Panc1 (cell line): ENCODE results near the gene ENDOG. TPM values are rescaled to one million over a fixed set of nuclear protein-coding genes. Genes with fewer than 3 reads are reported as not detected.

ENCODE experiments used
- ATAC-seq: fragments of 200-7000 bp; cut with Tn5 transposase; 2 replicates; pipeline ENCODE4 v1.9.1; 2020; ENCODE audit warnings: mild to moderate bottlenecking, moderate library complexity
- BruUV-seq: library from RNA; stranded (reverse); fragments of 400-500 nt; replicated peaks from 2 replicates; lab custom pipeline; 2021; lab: Mats Ljungman, UMichigan
- CTCF ChIA-PET: fragments of 300-600 bp; sonication (Branson Sonifier 250); formaldehyde crosslinking; loops from one replicate; lab custom pipeline; 2022; ENCODE audit warnings: antibody characterized with exemption; lab: Charles Lee
- POLR2A ChIA-PET: fragments of 300-600 bp; sonication (Branson Sonifier 250); formaldehyde crosslinking; loops from one replicate; lab custom pipeline; 2022; ENCODE audit warnings: antibody characterized with exemption; lab: Charles Lee
- DNase-seq: peaks from one replicate; pipeline ENCODE4 v3.0.0-alpha.2; 2010; ENCODE audit warnings: low read depth, low spot score
- H3K27ac ChIP-seq: 2 replicates; pipeline ENCODE4 v1.5.1; 2011; ENCODE audit warnings: mild to moderate bottlenecking, low read length, inconsistent platforms
- H3K27me3 ChIP-seq: fragments of 200-500 bp; sonication (Bioruptor generic); 2 replicates; pipeline ENCODE4 v1.6.0; 2014; ENCODE audit warnings: low read length, inconsistent platforms; ENCODE audit not compliant: control insufficient read depth, insufficient read depth
- H3K36me3 ChIP-seq: fragments of 200-500 bp; sonication (Bioruptor generic); 2 replicates; pipeline ENCODE4 v1.5.1; 2014; ENCODE audit warnings: inconsistent platforms, mild to moderate bottlenecking, low read length, moderate library complexity; ENCODE audit not compliant: control insufficient read depth, insufficient read depth
- H3K4me1 ChIP-seq: 2 replicates; pipeline ENCODE4 v1.5.1; 2011; ENCODE audit warnings: inconsistent platforms, mild to moderate bottlenecking, low read length, moderate library complexity; ENCODE audit not compliant: control insufficient read depth, insufficient read depth
- H3K4me3 ChIP-seq, 2 experiments: 2 replicates each; pipeline ENCODE4 v1.5.1; 2011 to 2012; ENCODE audit warnings: low read depth in 2 of 2, low read length in 2 of 2, mild to moderate bottlenecking in 2 of 2, inconsistent platforms in 1 of 2, moderate library complexity in 1 of 2
- H3K9me3 ChIP-seq: fragments of 200-500 bp; sonication (Bioruptor generic); 2 replicates; pipeline ENCODE4 v1.5.1; 2014; ENCODE audit warnings: low read depth, mild to moderate bottlenecking, inconsistent platforms, low read length, moderate library complexity; ENCODE audit not compliant: control insufficient read depth, insufficient read depth
- CTCF ChIP-seq: fragments of 450-650 bp; IDR thresholded peaks from 2 replicates; pipeline ENCODE4 v1.5.1; 2017; ENCODE audit warnings: mild to moderate bottlenecking
- POLR2AphosphoS5 ChIP-seq: IDR thresholded peaks from 2 replicates; pipeline ENCODE4 v1.6.1; 2012; ENCODE audit warnings: mild to moderate bottlenecking, low read depth, low read length, moderate library complexity
- REST ChIP-seq, 2 experiments: IDR thresholded peaks; 2 replicates each; pipeline ENCODE4 v1.6.1; 2011 to 2012; ENCODE audit warnings: low read depth in 2 of 2, control low read depth in 1 of 2, low read length in 1 of 2, mild to moderate bottlenecking in 1 of 2, moderate library complexity in 1 of 2; ENCODE audit not compliant: insufficient read depth in 1 of 2
- SIN3A ChIP-seq: IDR thresholded peaks from 2 replicates; pipeline ENCODE4 v1.6.1; 2012; ENCODE audit warnings: low read depth, mild to moderate bottlenecking, low read length, moderate library complexity, borderline replicate concordance; ENCODE audit not compliant: insufficient read depth
- TCF7L2 ChIP-seq: IDR thresholded peaks from 2 replicates; pipeline ENCODE4 v1.6.1; 2011; ENCODE audit warnings: mild to moderate bottlenecking, low read depth, low read length, inconsistent platforms
- in situ Hi-C: cut with HindIII; loops from 2 replicates; pipeline ENCODE4 v1.10.0; 2016; ENCODE audit warnings: low sequenced_read_pairs, low pct_unique_long_range_greater_than_20kb
- intact Hi-C: fragments of 100-400 bp; cut with micrococcal nuclease; formaldehyde crosslinking; loops from one replicate; pipeline ENCODE4 v1.10.0; 2022; ENCODE audit not compliant: unreplicated experiment
- total RNA-seq: library from RNA; stranded (reverse); gene quantifications from one replicate; pipeline ENCODE4 v1.2.1, GENCODE V29; 2021; ENCODE audit not compliant: unreplicated experiment

The ENDOG gene
- total RNA-seq, 1 experiment from 2014 or later = 39.9 TPM

GRCh38 chr9:128829477-128830251 lies 11.4 kb downstream of the ENDOG start, which contains the start of gene SPOUT1:
Gene SPOUT1 (minus strand): TSS chr9:128829794. CDS start chr9:128829780, 14 bp downstream.
- H3K27ac ChIP-seq = peak within 1 kb of the TSS; percentile 81
- no peaks in the 10 kb centered on the region; the same call in 1 of the 2 replicates for H3K36me3 ChIP-seq
- BruUV-seq = no TSS peak
- in situ Hi-C loops = no loop called here
- peak within 1 kb of the TSS; percentile 83 to 85 for H3K4me3 ChIP-seq
- peaks cover 4% of the 10 kb centered on the region; the same call in 1 of the 2 replicates for H3K4me1 ChIP-seq
- CTCF ChIA-PET = interaction anchor here (0.5 to 1.0 kb wide), 4 partner anchors 12 to 176 kb away, joined by 3 to 6 read pairs (median 4); partner anchors contain the start of gene ENDOG
- intact Hi-C loops = no loop called here
- H3K27me3 ChIP-seq = no peaks in the 10 kb centered on the region
- peak; percentile 64 for TF ChIP-seq POLR2AphosphoS5
- TF ChIP-seq SIN3A = peak; percentile 63; the same call in 1 of the 2 replicates
- no peak for TF ChIP-seq CTCF
- TF ChIP-seq REST (IDR thresholded peaks at IDR 0.05; ENCODE audit: insufficient read depth in 1 of 2, low read depth in 2 of 2, low read length in 1 of 2) = no peak
- TF ChIP-seq TCF7L2 = no peak
- ATAC-seq (peak; percentile 99), DNase-seq (peak; percentile 59)
- POLR2A ChIA-PET = interaction anchor here (0.5 to 0.6 kb wide), 2 partner anchors 46 to 643 kb away, joined by 4 to 9 read pairs; no protein-coding TSS in a partner anchor
- no peaks in the 10 kb centered on the region for H3K9me3 ChIP-seq

- Histone ChIP-seq H3K27me3 (no peaks in the 10 kb centered on the region), H3K27ac (no peak overlapping the region), H3K36me3 (no peaks in the 10 kb centered on the region; the same call in 1 of the 2 replicates), H3K4me3 (no peak overlapping the region), H3K9me3 (no peaks in the 10 kb centered on the region), H3K4me1 (peaks cover 2% of the 10 kb centered on the region; the same call in 1 of the 2 replicates)
- DNase-seq (no peak), ATAC-seq (no peak)
- ChIA-PET CTCF (no interaction called here), POLR2A (no interaction called here)
- intact Hi-C loops (no loop called here), in situ Hi-C loops (no loop called here)
- no TSS peak for BruUV-seq
- TF ChIP-seq CTCF (no peak), SIN3A (no peak), REST (IDR thresholded peaks at IDR 0.05; ENCODE audit: insufficient read depth in 1 of 2, low read depth in 2 of 2, low read length in 1 of 2) (no peak), TCF7L2 (no peak), POLR2AphosphoS5 (no peak)
These were observed 15.4 kb downstream of the ENDOG start for GRCh38 chr9:128833696-128834095.
